Testis (tissue), 2 donors: ENCODE results near the gene CCM2.

Experiments used
- POLR2A ChIP-seq: fragments of 450-650 bp; IDR thresholded peaks from one replicate; pipeline ENCODE4 v1.6.1; 2017; ENCODE audit warnings: antibody characterized with exemption, mild to moderate bottlenecking, moderate library complexity
- TF ChIP-seq, protein P1 (sequence below), 3 experiments: fragments of 450-650 bp in 2 of 3; fragments of 200-600 bp in 1 of 3; sonication (generic) in 1 of 3; IDR thresholded peaks; one replicate each; pipeline ENCODE4 v1.5.1; 2016 to 2019; ENCODE audit warnings: antibody characterized with exemption in 3 of 3, mild to moderate bottlenecking in 2 of 3, moderate library complexity in 1 of 3

DNA sequence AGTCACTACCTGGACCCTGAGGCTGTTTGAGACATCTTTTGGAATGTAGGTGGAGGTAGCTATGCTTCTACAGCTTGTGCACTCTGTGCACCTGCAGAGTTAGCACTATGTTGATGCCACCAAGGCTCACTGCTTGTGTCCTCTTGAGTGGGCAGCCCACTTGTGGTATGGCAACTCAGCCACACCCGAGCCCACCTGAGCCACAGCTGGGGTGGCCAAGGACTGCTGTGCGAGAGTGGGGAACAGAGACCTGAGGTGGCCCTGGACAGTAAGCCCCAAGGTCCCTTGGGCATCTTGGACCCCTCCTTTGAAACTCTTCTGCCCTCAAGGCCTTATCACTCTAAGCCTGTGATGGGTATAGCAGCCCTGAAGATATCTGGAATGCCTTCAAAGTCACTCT, 46.8 kb upstream of the CCM2 start:
- TF ChIP-seq, protein P1, sequence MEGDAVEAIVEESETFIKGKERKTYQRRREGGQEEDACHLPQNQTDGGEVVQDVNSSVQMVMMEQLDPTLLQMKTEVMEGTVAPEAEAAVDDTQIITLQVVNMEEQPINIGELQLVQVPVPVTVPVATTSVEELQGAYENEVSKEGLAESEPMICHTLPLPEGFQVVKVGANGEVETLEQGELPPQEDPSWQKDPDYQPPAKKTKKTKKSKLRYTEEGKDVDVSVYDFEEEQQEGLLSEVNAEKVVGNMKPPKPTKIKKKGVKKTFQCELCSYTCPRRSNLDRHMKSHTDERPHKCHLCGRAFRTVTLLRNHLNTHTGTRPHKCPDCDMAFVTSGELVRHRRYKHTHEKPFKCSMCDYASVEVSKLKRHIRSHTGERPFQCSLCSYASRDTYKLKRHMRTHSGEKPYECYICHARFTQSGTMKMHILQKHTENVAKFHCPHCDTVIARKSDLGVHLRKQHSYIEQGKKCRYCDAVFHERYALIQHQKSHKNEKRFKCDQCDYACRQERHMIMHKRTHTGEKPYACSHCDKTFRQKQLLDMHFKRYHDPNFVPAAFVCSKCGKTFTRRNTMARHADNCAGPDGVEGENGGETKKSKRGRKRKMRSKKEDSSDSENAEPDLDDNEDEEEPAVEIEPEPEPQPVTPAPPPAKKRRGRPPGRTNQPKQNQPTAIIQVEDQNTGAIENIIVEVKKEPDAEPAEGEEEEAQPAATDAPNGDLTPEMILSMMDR (IDR thresholded peaks at IDR 0.05): no peak
- no peak for TF ChIP-seq POLR2A
